Stimulated activated CD4-positive, alpha-beta T cell treated with anti-CD3 and anti-CD28 coated beads, Interleukin-2, amount 100 ng/mL, for 4 hours (primary cell): ENCODE measurements around the gene NEK8.

Experiments used
- DNase-seq: peaks from one replicate; pipeline ENCODE4 v3.0.0-alpha.2; 2020; ENCODE audit warnings: low read depth

The NEK8 gene

DNA sequence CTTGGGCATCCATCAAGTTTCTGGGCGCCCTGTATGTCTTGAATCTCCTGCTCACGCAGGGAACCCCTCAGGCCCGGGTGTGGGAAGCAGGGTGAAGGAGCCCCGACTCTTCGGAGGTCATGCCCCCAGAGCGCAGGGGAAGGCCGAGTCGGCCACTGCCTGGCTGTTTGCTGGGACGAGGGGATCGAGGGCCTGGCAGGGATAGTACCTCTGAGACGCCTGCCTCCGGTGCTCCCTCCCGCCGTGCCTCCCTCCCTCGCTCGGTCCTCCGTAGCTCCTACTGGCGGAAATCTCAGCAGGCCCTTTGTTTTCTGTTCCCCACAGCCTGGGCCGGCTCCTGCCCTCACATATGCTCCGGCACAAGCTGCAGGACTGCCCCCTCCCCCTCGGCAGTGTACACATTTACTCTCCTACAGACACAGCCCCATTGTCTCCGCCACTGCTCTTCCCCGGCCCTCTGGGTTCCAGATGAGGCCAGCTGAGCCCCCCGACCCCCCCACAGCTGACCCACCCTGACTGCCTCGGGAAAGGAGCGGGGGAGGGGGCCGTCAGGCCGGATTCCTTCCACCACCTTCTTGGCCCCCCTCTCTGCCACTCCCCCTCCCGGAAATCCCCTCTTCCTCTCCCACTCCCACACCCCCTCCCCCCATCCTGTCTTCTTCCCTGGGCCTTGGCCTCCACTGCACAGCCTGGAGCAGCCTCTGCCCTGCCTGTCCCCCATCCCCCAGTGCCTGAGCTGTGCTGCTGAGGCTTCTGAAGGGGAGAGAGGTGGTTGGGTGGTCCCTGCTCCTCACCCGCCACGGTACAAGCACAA is 16.6 kb downstream of the NEK8 start:
- no peak for DNase-seq

DNA sequence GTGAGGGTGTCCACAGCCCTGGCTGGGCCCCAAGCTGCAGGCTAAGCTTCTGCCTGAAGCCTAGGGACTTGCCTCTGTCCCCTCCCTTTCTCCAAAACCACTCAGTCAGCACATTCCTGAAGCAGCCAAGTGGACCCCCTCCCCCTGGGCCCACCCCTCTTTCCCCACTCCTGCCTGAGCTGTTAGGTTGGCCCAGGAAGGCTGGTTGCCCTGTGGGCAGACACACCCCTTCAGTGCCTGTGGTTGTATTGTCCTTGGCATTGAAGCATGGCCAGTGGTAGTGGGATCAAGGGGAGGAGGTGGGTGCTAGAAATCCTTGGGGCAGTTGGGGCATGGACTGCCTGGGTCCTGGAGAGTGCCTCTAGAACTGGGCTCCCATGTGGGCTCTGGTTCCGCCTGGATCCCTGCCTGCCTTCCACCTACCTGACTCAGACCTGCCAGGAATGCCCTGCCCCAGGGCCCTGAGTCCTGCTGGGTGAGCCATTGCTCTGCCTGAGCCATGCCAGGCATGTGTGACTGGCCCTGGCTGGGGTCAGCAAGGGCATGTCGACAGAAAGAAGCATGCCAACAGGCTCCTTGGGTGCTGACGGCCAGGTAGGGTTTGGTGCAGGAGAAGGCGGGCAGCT is 17.3 kb downstream of the NEK8 start:
- no peak for DNase-seq

DNA sequence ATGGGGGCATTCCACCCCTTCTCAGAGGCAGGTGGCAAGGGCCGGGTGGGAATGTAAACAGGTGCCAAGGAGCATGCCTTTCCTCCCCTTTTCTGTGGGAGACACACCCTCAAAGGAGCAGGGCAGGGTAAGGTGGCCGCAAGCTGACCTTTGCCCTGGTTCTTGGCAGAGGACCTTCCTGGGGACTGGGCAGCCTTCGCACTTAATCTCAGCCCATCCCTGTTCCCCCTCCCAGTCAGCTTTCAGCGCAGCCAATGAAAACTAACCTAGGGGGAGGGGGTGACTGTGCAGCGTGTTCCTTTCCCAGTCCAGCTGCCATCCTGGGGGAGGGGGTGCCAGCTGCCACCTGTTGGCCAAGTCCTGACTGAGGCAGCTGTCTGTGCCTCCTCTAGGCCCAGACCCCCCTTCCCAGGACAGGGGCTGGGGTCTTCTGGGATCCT is 18.0 kb downstream of the NEK8 start:
- no peak for DNase-seq

DNA sequence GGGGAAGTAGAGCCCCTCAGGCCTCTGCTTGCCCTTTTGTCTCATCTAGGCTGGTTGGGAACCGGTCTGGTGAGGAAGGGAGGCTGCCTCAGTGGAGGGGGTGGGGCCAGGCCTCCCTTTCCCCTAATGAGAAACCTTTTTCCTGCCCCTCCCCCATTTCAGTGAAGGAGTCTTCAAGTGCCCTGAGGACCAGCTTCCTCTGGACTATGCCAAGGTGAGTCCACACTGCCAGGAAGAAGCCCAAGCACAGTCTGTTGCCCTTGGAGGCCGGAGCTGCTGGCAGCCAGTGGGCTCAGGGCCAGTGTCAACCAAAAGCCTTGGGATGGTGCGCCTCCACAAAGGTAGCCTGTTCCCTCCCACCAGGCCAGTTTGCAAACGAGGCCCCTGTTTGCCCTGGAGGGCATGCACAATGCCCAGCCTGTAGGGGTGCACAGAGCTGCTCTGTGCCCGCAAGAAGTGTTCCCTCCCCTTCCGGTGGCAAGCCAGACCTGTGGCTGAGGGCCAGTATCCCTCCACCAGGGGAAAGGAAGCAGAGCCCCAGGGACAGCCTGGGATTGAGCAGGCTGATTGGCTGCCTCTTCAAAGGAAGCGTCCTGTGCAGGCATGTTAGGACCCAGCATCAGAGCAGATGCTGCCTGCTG is 18.6 kb downstream of the NEK8 start:
- DNase-seq: no peak

DNA sequence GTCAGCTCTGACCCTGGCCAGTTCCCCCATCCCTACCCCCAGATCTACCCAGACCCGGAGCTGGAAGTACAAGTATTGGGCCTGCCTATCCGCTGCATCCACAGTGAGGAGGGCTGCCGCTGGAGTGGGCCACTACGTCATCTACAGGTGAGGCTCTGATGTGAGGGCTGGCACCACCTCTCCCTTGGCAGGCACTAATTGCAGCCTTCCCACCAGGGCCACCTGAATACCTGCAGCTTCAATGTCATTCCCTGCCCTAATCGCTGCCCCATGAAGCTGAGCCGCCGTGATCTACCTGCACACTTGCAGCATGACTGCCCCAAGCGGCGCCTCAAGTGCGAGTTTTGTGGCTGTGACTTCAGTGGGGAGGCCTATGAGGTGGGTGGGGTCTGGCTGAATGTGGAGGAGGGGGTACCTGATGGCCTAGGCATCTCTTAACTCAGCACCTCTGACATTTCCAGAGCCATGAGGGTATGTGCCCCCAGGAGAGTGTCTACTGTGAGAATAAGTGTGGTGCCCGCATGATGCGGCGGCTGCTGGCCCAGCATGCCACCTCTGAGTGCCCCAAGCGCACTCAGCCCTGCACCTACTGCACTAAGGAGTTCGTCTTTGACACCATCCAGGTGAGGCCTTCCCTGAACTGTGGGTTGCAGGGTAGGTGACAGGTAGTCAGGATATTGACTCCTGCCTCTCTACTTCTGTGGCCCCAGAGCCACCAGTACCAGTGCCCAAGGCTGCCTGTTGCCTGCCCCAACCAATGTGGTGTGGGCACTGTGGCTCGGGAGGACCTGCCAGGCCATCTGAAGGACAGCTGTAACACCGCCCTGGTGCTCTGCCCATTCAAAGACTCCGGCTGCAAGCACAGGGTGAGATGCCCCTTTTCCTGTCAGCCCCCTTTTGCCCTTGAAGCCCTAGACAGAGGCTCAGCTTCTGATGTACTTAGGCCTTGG is 19.5 kb downstream of the NEK8 start:
- DNase-seq: no peak

DNA sequence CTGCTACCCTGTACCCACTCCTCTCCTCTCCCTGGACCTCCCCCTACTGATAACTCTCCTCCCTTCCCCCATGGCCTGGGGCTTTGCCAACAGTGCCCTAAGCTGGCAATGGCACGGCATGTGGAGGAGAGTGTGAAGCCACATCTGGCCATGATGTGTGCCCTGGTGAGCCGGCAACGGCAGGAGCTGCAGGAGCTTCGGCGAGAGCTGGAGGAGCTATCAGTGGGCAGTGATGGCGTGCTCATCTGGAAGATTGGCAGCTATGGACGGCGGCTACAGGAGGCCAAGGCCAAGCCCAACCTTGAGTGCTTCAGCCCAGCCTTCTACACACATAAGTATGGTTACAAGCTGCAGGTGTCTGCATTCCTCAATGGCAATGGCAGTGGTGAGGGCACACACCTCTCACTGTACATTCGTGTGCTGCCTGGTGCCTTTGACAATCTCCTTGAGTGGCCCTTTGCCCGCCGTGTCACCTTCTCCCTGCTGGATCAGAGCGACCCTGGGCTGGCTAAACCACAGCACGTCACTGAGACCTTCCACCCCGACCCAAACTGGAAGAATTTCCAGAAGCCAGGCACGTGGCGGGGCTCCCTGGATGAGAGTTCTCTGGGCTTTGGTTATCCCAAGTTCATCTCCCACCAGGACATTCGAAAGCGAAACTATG is 20.4 kb downstream of the NEK8 start:
- no peak for DNase-seq

DNA sequence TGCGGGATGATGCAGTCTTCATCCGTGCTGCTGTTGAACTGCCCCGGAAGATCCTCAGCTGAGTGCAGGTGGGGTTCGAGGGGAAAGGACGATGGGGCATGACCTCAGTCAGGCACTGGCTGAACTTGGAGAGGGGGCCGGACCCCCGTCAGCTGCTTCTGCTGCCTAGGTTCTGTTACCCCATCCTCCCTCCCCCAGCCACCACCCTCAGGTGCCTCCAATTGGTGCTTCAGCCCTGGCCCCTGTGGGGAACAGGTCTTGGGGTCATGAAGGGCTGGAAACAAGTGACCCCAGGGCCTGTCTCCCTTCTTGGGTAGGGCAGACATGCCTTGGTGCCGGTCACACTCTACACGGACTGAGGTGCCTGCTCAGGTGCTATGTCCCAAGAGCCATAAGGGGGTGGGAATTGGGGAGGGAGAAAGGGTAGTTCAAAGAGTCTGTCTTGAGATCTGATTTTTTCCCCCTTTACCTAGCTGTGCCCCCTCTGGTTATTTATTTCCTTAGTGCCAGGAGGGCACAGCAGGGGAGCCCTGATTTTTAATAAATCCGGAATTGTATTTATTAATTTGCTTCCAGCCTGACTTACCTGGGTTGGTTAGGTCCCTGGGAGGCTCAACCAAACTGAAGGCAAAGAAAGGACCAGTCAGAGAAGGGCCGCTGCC is 21.1 kb downstream of the NEK8 start:
- DNase-seq: no peak

DNA sequence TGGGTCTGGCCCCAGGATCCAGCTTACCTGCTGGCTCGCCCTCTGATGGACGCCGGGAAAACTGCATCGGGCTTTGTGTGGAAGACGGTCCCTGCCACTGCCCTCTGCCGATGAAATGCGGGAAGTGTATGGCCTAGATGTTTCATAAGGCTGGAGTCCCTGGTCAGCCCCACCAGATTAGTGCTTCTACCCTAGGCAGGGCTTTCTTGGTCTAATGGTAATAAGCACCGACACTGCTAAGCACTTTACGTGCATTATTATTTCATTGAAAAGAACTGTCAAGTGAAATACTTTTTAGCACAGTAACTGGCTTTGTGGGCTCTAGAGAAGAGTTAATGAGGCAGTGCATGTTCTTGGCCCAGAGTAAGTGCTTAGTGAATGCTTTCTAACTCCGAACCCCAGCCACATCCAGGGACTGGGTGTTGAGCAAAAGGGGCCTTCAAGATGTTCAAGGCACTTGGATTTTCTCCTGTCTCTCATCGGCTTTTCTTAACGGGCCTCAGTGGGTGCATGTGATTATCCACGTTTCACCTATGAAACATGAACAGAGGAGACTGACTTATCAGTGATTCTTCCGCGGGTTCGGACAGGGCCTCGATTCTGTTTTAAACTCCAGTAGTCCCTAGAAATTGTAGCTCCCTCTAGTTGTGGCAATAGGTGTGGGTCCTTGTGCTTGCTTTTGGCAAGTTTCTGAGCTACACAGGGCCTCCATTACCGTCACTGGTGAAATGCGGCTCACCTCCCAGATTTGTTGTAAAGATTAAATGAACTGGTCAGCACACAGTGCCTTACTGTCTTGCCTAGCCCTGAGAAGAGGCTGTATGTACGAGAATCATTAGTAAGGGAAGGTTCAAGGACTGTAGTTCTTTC is 21.8 kb downstream of the NEK8 start:
- DNase-seq: peak; percentile 76

DNA sequence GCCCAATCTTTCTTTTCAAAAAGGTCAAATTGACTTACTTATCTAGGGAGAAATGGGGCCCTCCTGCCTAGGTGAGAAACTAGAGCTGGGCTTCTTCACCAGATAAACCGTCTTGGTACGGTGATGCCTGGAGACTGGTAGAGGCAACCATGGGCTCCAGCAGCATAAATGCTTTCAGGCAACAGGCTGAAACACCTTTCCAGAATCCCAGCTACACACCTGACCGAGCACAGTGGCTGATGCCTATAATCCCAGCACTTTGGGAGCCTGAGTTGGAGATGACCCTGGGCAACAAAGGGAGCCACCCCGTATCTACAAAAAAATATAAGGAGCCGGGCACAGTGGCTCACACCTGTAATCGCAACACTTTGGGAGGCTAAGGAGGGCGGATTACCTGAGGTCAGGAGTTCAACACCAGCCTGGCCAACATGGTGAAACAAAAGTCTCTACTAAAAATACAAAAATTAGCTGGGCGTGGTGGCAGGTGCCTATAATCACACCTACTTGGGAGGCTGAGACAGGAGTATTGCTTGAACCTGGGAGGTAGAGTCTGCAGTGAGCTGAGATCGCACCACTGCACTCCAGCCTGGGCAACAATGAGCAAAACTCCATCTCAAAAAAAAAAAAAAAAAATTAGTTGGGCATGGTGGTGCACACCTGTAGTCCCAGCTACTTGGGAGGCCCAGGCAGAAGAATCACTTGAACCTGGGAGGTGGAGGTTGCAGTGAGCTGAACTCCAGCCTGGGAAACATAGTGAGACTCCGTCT is 23.2 kb downstream of the NEK8 start:
- no peak for DNase-seq

DNA sequence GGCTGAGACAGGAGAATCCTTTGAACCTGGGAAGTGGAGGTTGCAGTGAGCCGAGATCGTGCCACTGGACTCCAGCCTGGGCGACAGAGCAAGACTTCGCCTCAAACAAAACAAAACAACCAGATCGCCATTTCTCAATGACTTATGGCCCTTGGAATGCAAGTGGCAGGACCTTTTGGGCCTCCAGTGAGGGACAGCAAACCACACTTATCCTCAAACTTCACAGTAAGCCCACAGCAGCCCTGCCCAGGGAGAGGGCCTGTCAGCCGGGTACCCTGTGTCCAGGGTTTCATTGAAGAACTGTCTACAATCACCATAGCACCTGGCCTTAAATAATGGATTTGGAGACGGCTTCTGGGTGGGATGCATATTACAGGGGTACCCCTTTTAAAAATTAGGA is 26.9 kb downstream of the NEK8 start:
- no peak for DNase-seq

DNA sequence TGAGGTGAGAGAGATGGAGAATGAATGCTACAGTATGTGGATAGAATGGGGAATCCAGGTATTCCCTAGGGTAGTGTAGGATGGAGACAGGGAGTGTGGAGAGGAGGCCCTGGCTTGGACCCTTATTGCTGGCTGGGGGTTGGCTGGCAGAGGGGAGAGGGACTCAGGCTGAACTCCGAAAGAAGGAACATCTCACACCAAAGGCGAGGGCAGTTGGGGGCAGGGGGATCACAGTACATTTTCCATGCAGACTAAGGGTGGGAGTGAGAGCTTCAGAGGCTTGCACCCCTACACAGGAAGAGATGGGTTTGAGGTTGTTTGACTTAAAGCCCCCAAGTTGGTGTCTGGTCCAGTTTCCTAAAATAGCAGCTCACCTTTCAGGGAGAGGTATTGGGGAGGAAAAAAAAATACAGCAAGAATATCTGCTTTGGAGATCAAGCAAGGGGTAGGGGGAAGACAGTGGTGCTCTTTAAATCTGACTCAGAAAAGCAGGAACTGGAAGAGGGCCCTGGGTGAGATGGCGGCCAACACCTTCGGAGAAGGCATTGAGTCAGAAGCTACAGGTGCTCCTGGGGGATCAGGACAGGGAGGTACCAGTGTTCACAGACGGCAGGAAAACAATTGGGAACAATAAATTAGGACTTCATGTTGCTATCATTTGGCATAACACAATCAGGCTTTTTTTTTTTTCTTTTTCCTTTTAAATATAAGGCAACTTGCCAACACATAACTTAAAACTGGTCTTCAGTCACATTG is 27.6 kb downstream of the NEK8 start:
- no peak for DNase-seq

DNA sequence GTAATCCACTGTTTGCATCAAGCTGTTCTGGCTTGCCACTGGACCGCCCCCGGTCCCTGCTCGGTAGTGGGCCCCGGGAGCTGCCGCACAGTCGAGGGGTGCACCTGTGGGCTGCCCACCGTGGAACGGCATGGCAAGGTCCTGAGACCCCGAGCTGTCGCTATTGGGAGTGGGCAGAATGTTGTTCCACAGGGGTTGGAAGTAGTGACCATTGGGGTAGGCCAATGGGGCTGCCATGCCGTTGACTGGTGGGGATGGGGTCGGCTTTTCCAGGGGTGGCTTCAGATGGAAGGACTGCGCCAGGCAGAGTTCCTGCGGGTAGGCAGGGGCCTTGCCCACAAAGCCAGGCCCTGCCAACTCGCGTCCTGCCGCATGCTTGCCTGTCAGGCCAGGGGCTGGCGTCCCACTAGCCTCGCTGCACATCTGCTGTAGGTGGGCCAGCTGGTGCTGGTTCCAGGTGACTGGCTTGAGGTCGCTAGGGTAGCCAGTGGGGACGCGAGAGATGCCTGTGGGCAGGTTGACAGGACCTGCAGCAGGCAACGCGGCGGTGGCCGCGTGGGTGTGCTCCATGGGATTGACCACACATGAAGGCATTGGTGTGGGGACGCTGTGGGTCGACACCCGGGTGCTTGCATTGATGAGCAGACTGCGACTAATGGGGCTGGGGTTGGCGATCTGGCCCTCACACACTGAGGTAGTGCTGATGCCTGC is 30.0 kb downstream of the NEK8 start:
- DNase-seq: no peak

DNA sequence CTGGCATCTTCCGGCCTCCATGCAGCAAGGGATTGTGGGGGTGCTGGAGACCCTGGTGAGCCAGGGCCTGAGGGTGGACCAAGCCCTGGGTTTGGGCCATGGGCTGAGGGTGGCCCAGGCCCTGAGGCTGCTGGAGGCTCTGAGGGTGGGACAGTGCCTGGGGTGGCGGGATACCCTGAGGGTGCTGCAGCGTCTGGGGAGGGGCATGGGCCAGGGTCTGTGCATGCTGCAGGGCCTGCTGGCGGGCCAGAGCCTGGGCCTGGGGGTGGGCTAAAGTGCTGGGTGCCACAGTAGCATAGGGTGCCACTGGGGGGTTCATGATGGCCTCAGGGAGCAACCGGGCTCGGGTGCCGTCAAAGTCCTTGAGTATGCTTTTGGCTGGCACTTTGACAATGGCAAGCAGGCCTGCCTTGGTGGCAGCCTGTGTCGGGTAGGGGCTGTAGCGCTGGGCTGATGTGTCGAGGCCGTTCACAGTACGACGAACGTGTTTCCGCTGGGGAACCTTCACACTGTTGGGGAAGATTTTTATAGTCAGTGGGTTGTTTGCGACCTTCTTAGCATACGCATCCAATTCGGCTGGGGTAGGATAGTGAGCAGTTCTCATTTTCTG is 30.8 kb downstream of the NEK8 start:
- DNase-seq: no peak

DNA sequence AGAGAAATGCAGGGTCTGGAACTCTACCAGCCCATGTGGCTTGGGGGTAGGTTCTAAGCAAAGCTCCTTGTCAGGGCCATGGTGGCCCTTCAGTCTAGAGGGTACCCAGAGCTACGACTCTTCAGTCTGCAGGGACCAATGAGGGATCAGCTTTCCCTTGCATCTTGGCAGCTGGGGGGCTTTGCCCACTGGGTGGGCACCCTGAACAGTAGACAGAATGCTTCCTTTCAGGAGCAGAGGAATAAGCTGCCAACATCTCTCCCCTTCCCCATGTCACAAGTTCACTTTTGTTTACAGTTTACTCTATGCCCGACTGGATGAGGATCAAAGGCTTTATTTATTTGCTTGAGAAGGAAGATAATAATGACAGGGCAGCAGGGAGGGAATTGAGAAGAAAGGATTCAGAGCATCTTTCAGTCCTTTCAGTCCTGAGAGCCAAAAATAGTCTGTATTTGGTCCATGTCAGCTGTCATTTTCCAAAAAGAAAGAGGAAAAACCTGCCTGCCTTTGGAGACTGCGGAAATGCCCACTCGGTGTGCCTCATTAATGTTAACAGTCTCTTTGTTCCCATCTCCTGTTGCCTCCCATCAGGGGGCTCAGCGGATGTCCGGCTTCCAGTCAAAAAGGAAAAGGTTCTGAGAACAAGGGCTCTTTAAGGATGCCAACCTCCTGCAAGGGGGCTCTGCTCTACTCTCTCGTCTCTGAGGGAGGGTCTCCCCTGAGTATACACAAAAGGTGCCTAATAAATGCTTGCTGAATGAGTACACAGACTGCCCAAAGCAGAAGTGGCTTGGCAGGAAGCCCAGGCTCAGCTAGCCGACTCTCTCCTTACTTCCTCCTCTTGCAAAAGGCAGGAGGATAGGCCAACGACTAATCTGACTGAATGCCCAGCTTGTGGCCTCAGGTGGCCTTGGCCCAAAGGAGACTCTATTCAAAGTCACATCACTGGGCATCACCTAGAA is 32.3 kb downstream of the NEK8 start:
- no peak for DNase-seq

DNA sequence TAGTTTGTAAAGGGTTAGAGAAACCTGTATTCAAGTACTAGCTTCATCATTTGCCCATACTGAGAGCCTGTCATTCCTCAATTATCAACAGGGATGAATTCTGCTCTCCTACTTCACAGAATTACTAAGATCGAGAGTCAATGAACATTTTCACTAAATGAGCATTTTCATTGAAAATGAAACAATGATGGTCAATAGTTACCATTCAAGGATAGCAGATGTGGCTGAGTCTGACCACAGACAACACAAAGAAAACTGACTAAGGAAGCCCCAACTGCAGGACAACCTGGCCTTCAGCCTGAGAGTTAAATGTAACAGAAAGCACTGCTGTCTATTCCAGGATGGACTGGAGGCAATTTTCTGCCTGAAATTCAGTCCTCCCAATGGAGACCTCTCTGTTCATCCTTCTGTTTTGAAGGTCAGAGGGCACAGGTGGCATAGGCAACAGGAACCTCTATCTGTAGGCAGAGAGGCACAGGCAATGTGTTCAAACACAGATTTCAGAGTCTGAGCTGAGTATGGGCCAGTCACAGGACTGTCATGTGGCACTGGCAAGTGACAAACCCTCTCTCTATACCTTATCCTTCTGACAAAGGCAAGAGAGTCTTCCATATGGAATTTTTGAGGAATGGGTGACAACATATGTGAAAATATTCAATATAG is 34.7 kb downstream of the NEK8 start:
- no peak for DNase-seq

DNA sequence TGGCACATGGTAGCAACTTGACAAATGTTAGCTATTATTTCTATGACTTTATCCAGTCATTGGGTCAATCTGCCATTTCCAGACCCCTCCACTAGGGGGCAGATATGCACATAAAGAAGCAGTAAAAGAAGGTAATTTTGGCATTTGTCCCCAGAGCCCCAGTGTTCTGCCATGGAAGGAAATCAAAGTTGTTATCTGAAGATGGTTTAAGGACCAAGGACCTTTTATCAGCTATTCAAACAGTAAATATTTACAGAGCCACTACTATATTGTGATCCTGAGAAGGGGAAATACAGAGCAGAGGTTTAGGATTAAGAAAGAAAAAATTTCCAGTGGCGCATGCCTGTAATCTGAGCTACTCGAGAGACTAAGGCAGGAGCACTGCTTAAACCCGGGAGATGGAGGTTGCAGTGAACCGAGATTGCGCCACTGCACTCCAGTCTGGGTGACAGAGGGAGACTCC is 35.2 kb downstream of the NEK8 start:
- peak; percentile 70 for DNase-seq
